Endothelial cell of umbilical vein (primary cell): ENCODE data around the gene ARHGAP32. TPM values are rescaled to one million over a fixed set of nuclear protein-coding genes. Genes with fewer than 3 reads are reported as not detected.

Source experiments
- BruUV-seq: library from RNA; stranded (reverse); fragments of 400-500 nt; replicated peaks from 2 replicates; lab custom pipeline; 2021; lab: Mats Ljungman, UMichigan
- CTCF ChIA-PET: fragments of 300-600, 350-600 bp; sonication (Branson Sonifier 250); formaldehyde crosslinking; loops from one replicate; lab custom pipeline; 2021; ENCODE audit warnings: antibody characterized with exemption, inconsistent platforms; lab: Charles Lee
- POLR2A ChIA-PET: fragments of 300-600, 350-600 bp; sonication (Branson Sonifier 250); formaldehyde crosslinking; loops from one replicate; lab custom pipeline; 2021; ENCODE audit warnings: antibody characterized with exemption, inconsistent platforms; lab: Charles Lee
- DNase-seq: peaks from one replicate; pipeline ENCODE4 v3.0.0-alpha.2; 2011; ENCODE audit warnings: low read depth, low spot score
- FAIRE-seq: peaks from 2 replicates; lab custom pipeline; 2011; peaks lifted over from hg19 to GRCh38; lab: Jason Lieb, UNC
- H2AFZ ChIP-seq: 2 replicates; pipeline ENCODE4 v1.6.0; 2012; ENCODE audit warnings: low read depth, low read length, control low read depth, inconsistent platforms
- H3K27ac ChIP-seq: 2 replicates; pipeline ENCODE4 v1.5.1; 2011; ENCODE audit warnings: low read depth, mild to moderate bottlenecking, control low read depth, low read length, moderate library complexity; ENCODE audit not compliant: insufficient read depth
- H3K27me3 ChIP-seq, 2 experiments: 2 replicates each; pipeline versions ENCODE4 v1.6.0 to v1.6.1; 2011; ENCODE audit warnings: low read length in 2 of 2, mixed read lengths in 1 of 2; ENCODE audit not compliant: control insufficient read depth in 2 of 2, insufficient read depth in 2 of 2
- H3K36me3 ChIP-seq, 2 experiments: 2 replicates in 1 of 2; 3 replicates in 1 of 2; pipeline ENCODE4 v1.5.1; 2011; ENCODE audit warnings: low read length in 2 of 2, mild to moderate bottlenecking in 1 of 2, moderate library complexity in 1 of 2; ENCODE audit not compliant: control insufficient read depth in 2 of 2, insufficient read depth in 2 of 2; ENCODE audit errors: extremely low read depth in 1 of 2
- H3K4me1 ChIP-seq: 3 replicates; pipeline ENCODE4 v1.5.1; 2011; ENCODE audit warnings: mild to moderate bottlenecking, low read length; ENCODE audit not compliant: control insufficient read depth, insufficient read depth; ENCODE audit errors: extremely low read depth
- H3K4me2 ChIP-seq: 2 replicates; pipeline ENCODE4 v1.6.1; 2011; ENCODE audit warnings: low read length, control low read depth, mixed read lengths; ENCODE audit not compliant: insufficient read depth
- H3K4me3 ChIP-seq, 3 experiments: fragments of 200-600 bp in 1 of 3; sonication (generic), shearing (Covaris generic) in 1 of 3; replicated peaks in 1 of 3; 2 replicates each; pipeline ENCODE4 v1.5.1; 2011 to 2016; ENCODE audit warnings: control low read depth in 3 of 3, low read length in 3 of 3, mild to moderate bottlenecking in 2 of 3, inconsistent platforms in 1 of 3, low read depth in 1 of 3, moderate library complexity in 1 of 3; ENCODE audit not compliant: insufficient read depth in 1 of 3
- H3K79me2 ChIP-seq: 2 replicates; pipeline ENCODE4 v1.6.0; 2012; ENCODE audit warnings: low read length, inconsistent platforms; ENCODE audit not compliant: control insufficient read depth, insufficient read depth
- H3K9ac ChIP-seq: replicated peaks from 2 replicates; pipeline ENCODE3; 2011; ENCODE audit warnings: low read length, control low read depth; ENCODE audit not compliant: insufficient read depth; ENCODE audit errors: extremely low read depth
- H3K9me1 ChIP-seq: replicated peaks from 3 replicates; pipeline ENCODE4 v1.6.0; 2011; ENCODE audit warnings: mild to moderate bottlenecking, low read length; ENCODE audit not compliant: control insufficient read depth, insufficient read depth; ENCODE audit errors: extremely low read depth
- H3K9me3 ChIP-seq: replicated peaks from 2 replicates; pipeline ENCODE4 v1.5.1; 2012; ENCODE audit warnings: low read length, inconsistent platforms; ENCODE audit not compliant: control insufficient read depth, insufficient read depth
- H4K20me1 ChIP-seq: replicated peaks from 2 replicates; pipeline ENCODE3; 2011; ENCODE audit warnings: mild to moderate bottlenecking, low read length; ENCODE audit not compliant: control insufficient read depth, insufficient read depth; ENCODE audit errors: extremely low read depth
- EZH2 ChIP-seq: IDR thresholded peaks from 2 replicates; pipeline ENCODE4 v1.6.1; 2012; ENCODE audit warnings: borderline replicate concordance, low read depth, mild to moderate bottlenecking, moderate library complexity, low read length, inconsistent platforms; ENCODE audit not compliant: severe bottlenecking
- FOS ChIP-seq: IDR thresholded peaks from 2 replicates; pipeline ENCODE4 v1.6.1; 2011; ENCODE audit warnings: mild to moderate bottlenecking, low read length, moderate library complexity, borderline replicate concordance; ENCODE audit not compliant: insufficient read depth
- GATA2 ChIP-seq: IDR thresholded peaks from 2 replicates; pipeline ENCODE4 v1.7.0; 2011; ENCODE audit warnings: low read depth, mild to moderate bottlenecking, moderate library complexity, mixed read lengths, low read length; ENCODE audit not compliant: insufficient read length, insufficient read depth
- JUN ChIP-seq: IDR thresholded peaks from 2 replicates; pipeline ENCODE4 v1.6.1; 2011; ENCODE audit warnings: borderline replicate concordance, low read depth; ENCODE audit not compliant: insufficient read length, insufficient read depth
- MYC ChIP-seq: IDR thresholded peaks from one replicate; pipeline ENCODE4 v1.6.1; 2011; ENCODE audit warnings: mild to moderate bottlenecking, low read depth, low read length
- POLR2A ChIP-seq: IDR thresholded peaks from 2 replicates; pipeline ENCODE4 v1.6.1; 2012; ENCODE audit warnings: low read depth, mild to moderate bottlenecking, control low read depth, low read length
- POLR2AphosphoS5 ChIP-seq: IDR thresholded peaks from 2 replicates; pipeline ENCODE4 v1.6.1; 2012; ENCODE audit warnings: low read depth, mild to moderate bottlenecking, control low read depth, low read length, moderate library complexity; ENCODE audit not compliant: insufficient read depth
- dilution Hi-C: fragments of 300-500 bp; cut with MboI; formaldehyde crosslinking; loops from one replicate; pipeline ENCODE4 v1.15.0; 2019; ENCODE audit warnings: low sequenced_read_pairs; ENCODE audit not compliant: extremely low pct_ligation_motif_present
- intact Hi-C: fragments of 100-400 bp; cut with micrococcal nuclease; formaldehyde crosslinking; loops from one replicate; pipeline ENCODE4 v1.10.0; 2022
- polyA plus RNA-seq, 4 experiments: library from polyadenylated mRNA; depleted of rRNA in 3 of 4; stranded (reverse) in 3 of 4; unstranded in 1 of 4; fragments of >200 nt; gene quantifications; 2 replicates each; pipeline versions ENCODE4 v1.2.1 to v1.2.3, GENCODE V29; 2011 to 2012; ENCODE audit warnings: missing spikeins in 1 of 4
- total RNA-seq: library from RNA; stranded (reverse); gene quantifications from 2 replicates; pipeline ENCODE4 v1.2.3, GENCODE V29; 2021
- TF ChIP-seq, protein P1 (sequence below): IDR thresholded peaks from 2 replicates; pipeline ENCODE4 v1.6.1; 2011; ENCODE audit not compliant: insufficient read depth, insufficient read length
- TF ChIP-seq, protein P2 (sequence below), 2 donors: IDR thresholded peaks; 1 replicate in 1 of 2; 2 replicates in 1 of 2; pipeline ENCODE4 v1.5.1; 2011; ENCODE audit warnings: low read length in 2 of 2, mild to moderate bottlenecking in 2 of 2, moderate library complexity in 2 of 2, control low read depth in 1 of 2, inconsistent platforms in 1 of 2, low read depth in 1 of 2; ENCODE audit not compliant: insufficient read depth in 1 of 2; ENCODE audit errors: extremely low read depth in 1 of 2

The ARHGAP32 gene
- total and polyA plus RNA-seq, 2 donors (not counting 3 experiments of a cell fraction or from before 2014, with no cell fraction given): 3.4 to 9.1 TPM

DNA sequence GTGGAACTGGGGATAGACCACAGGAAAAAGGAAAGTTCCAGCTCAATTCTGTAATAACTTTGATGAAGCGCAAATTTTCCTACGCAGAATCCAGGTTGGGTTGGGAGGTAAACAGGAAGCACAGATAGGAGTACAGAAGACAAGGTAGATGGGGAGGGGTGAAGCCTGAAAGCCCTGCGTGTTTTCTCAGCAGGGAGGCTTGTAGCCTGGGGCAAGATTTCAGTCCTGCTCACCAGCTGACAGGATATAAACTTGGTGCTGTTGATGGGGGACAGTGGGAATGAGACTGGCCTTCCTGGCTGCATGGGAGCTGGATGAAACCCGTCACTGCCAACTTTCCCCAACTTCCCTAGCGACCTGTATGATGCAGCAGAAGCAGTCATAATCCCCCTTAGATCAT lies 114.9 kb downstream of the ARHGAP32 start:
- Histone ChIP-seq H3K79me2 (no peaks in the 10 kb centered on the region), H3K9ac (no peak overlapping the region), H2AFZ (no peak overlapping the region), H3K9me3 (no peaks in the 10 kb centered on the region), H3K27me3 (no peaks in the 10 kb centered on the region), H3K4me2 (no peak overlapping the region), H3K4me1 (peaks cover 2% of the 10 kb centered on the region), H3K9me1 (no peaks in the 10 kb centered on the region), H4K20me1 (no peaks in the 10 kb centered on the region), H3K4me3 (no peak overlapping the region), H3K27ac (no peak overlapping the region), H3K36me3 (no peaks in the 10 kb centered on the region)
- FAIRE-seq (no peak), DNase-seq (no peak)
- POLR2A ChIA-PET: no interaction called here
- BruUV-seq: no TSS peak
- intact Hi-C loops (no loop called here), dilution Hi-C loops (no loop called here)
- CTCF ChIA-PET: interaction anchor here (1.3 kb wide), 1 partner anchor 254 kb away, joined by 3 read pairs; no protein-coding TSS in a partner anchor
- TF ChIP-seq POLR2AphosphoS5 (no peak), EZH2 (no peak), FOS (no peak), MYC (no peak), JUN (no peak), POLR2A (no peak), GATA2 (no peak)
- TF ChIP-seq, protein P1, sequence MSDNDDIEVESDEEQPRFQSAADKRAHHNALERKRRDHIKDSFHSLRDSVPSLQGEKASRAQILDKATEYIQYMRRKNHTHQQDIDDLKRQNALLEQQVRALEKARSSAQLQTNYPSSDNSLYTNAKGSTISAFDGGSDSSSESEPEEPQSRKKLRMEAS: no peak
- TF ChIP-seq, protein P2, sequence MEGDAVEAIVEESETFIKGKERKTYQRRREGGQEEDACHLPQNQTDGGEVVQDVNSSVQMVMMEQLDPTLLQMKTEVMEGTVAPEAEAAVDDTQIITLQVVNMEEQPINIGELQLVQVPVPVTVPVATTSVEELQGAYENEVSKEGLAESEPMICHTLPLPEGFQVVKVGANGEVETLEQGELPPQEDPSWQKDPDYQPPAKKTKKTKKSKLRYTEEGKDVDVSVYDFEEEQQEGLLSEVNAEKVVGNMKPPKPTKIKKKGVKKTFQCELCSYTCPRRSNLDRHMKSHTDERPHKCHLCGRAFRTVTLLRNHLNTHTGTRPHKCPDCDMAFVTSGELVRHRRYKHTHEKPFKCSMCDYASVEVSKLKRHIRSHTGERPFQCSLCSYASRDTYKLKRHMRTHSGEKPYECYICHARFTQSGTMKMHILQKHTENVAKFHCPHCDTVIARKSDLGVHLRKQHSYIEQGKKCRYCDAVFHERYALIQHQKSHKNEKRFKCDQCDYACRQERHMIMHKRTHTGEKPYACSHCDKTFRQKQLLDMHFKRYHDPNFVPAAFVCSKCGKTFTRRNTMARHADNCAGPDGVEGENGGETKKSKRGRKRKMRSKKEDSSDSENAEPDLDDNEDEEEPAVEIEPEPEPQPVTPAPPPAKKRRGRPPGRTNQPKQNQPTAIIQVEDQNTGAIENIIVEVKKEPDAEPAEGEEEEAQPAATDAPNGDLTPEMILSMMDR (IDR thresholded peaks at IDR 0.05; ENCODE audit: extremely low read depth in 1 of 2, insufficient read depth in 1 of 2, low read depth in 1 of 2, low read length in 2 of 2): no peak
